ENCODE data around the gene THYN1. TPM values are rescaled to one million over a fixed set of nuclear protein-coding genes. Genes with fewer than 3 reads are reported as not detected.

The THYN1 gene
- total RNA-seq, 4 donors from 2014 or later = 31.7 to 62.8 (median 42.6) TPM

- H3K9me3 ChIP-seq = no peaks in the 10 kb centered on the region
- H3K36me3 ChIP-seq = peaks cover 23% of the 10 kb centered on the region
- peak in 1 of 2 donors; percentile 50 for DNase-seq (ENCODE audit: low spot score in 2 of 2)
- no peak overlapping the region for H3K4me3 ChIP-seq
- 12% methylated on average over 3 of the region's 3 CpGs for WGBS
- H3K27me3 ChIP-seq = peaks cover 20% of the 10 kb centered on the region
- peak overlapping the region; percentile 61 for H3K27ac ChIP-seq
- H3K4me1 ChIP-seq = peaks cover 21% of the 10 kb centered on the region
- no peak for TF ChIP-seq POLR2AphosphoS5 (IDR thresholded peaks at IDR 0.05)
- no peak for TF ChIP-seq EP300 (IDR thresholded peaks at IDR 0.05)
- TF ChIP-seq CTCF (IDR thresholded peaks at IDR 0.05) = no peak
- TF ChIP-seq POLR2A (IDR thresholded peaks at IDR 0.05) = no peak
Measured at GRCh38 chr11:134266841-134267251, 13.7 kb upstream of the THYN1 start.

- 56% methylated on average over 5 of the region's 5 CpGs for WGBS
Measured at GRCh38 chr11:134266440-134266839, 13.3 kb upstream of the THYN1 start.

GRCh38 chr11:134264966-134265764 lies 12.0 kb upstream of the THYN1 start:
- 79% methylated on average over 7 of the region's 7 CpGs for WGBS
- no peak overlapping the region for H3K4me3 ChIP-seq
- H3K27me3 ChIP-seq = peaks cover 4% of the 10 kb centered on the region
- TF ChIP-seq EP300 (IDR thresholded peaks at IDR 0.05) (no peak), POLR2A (IDR thresholded peaks at IDR 0.05) (no peak), POLR2AphosphoS5 (IDR thresholded peaks at IDR 0.05) (no peak), CTCF (IDR thresholded peaks at IDR 0.05) (no peak)
- DNase-seq (ENCODE audit: low spot score in 2 of 2) = no peak
- H3K36me3 ChIP-seq = peaks cover 40% of the 10 kb centered on the region
- no peak overlapping the region for H3K27ac ChIP-seq
- H3K4me1 ChIP-seq = peaks cover 21% of the 10 kb centered on the region
- H3K9me3 ChIP-seq = no peaks in the 10 kb centered on the region

More at GRCh38 chr11:134266440-134266839, 13.3 kb upstream of the THYN1 start:
- Histone ChIP-seq H3K9me3 (no peaks in the 10 kb centered on the region), H3K36me3 (peaks cover 27% of the 10 kb centered on the region), H3K4me1 (peaks cover 21% of the 10 kb centered on the region), H3K27me3 (peaks cover 16% of the 10 kb centered on the region), H3K27ac (peak overlapping the region; percentile 61), H3K4me3 (no peak overlapping the region)
- TF ChIP-seq POLR2A (IDR thresholded peaks at IDR 0.05) = no peak
- no peak for TF ChIP-seq EP300 (IDR thresholded peaks at IDR 0.05)
- no peak for TF ChIP-seq POLR2AphosphoS5 (IDR thresholded peaks at IDR 0.05)
- no peak for TF ChIP-seq CTCF (IDR thresholded peaks at IDR 0.05)
- peak in 1 of 2 donors; percentile 40 for DNase-seq (ENCODE audit: low spot score in 2 of 2)

- WGBS = 87% methylated on average over 12 of the region's 14 CpGs
- no peaks in the 10 kb centered on the region for H3K27me3 ChIP-seq
- H3K4me1 ChIP-seq = peaks cover 11% of the 10 kb centered on the region
- H3K27ac ChIP-seq = no peak overlapping the region
- H3K4me3 ChIP-seq = no peak overlapping the region
- H3K9me3 ChIP-seq = no peaks in the 10 kb centered on the region
- H3K36me3 ChIP-seq = peaks cover 69% of the 10 kb centered on the region
- DNase-seq (ENCODE audit: low spot score in 2 of 2) = peak in 1 of 2 donors; percentile 54
- TF ChIP-seq POLR2AphosphoS5 (IDR thresholded peaks at IDR 0.05) = no peak
- TF ChIP-seq CTCF (IDR thresholded peaks at IDR 0.05) = peak; percentile 11 to 40
- no peak for TF ChIP-seq POLR2A (IDR thresholded peaks at IDR 0.05)
Measured at GRCh38 chr11:134261626-134262488, 8.7 kb upstream of the THYN1 start.

- DNase-seq (ENCODE audit: low spot score in 2 of 2) = no peak
- Histone ChIP-seq H3K27me3 (no peaks in the 10 kb centered on the region), H3K4me1 (peaks cover 2% of the 10 kb centered on the region), H3K27ac (no peak overlapping the region), H3K4me3 (no peak overlapping the region), H3K36me3 (peaks cover 69% of the 10 kb centered on the region), H3K9me3 (no peaks in the 10 kb centered on the region)
- no peak for TF ChIP-seq CTCF (IDR thresholded peaks at IDR 0.05)
- TF ChIP-seq EP300 (IDR thresholded peaks at IDR 0.05) = no peak
- no peak for TF ChIP-seq POLR2AphosphoS5 (IDR thresholded peaks at IDR 0.05)
- no peak for TF ChIP-seq POLR2A (IDR thresholded peaks at IDR 0.05)
- WGBS = 81% methylated on average over 2 of the region's 16 CpGs
Measured at GRCh38 chr11:134260983-134261382, 7.8 kb upstream of the THYN1 start.

Data from suprapubic skin (tissue), 4 donors.